WTC11 (cell line): ENCODE measurements around the gene CCDC12. TPM values are rescaled to one million over a fixed set of nuclear protein-coding genes. Genes with fewer than 3 reads are reported as not detected.

Source experiments
- ATAC-seq: fragments of 200-7000 bp; cut with Tn5 transposase; 2 replicates; pipeline ENCODE4 v1.10.0; 2021; ENCODE audit warnings: mild to moderate bottlenecking, moderate library complexity
- CTCF ChIA-PET: fragments of 300-600 bp; sonication (Branson Sonifier 250); formaldehyde crosslinking; loops from one replicate; lab custom pipeline; 2021; ENCODE audit warnings: antibody characterized with exemption; lab: Charles Lee
- POLR2A ChIA-PET: fragments of 350-600 bp; sonication (Branson Sonifier 250); formaldehyde crosslinking; loops from one replicate; lab custom pipeline; 2021; ENCODE audit warnings: antibody characterized with exemption; lab: Charles Lee
- DNase-seq: peaks from one replicate; pipeline ENCODE4 v3.0.0; 2021; ENCODE audit warnings: low spot score
- H3K27ac Mint-ChIP-seq: 2 replicates; pipeline ENCODE4 v1.8.0; 2021; ENCODE audit warnings: mixed read lengths
- H3K27me3 Mint-ChIP-seq: 2 replicates; pipeline ENCODE4 v1.8.0; 2021; ENCODE audit warnings: low read depth, mild to moderate bottlenecking, moderate library complexity, mixed read lengths
- H3K36me3 Mint-ChIP-seq: 2 replicates; pipeline ENCODE4 v1.8.0; 2021; ENCODE audit warnings: mixed read lengths
- H3K4me1 Mint-ChIP-seq: 2 replicates; pipeline ENCODE4 v1.8.0; 2022; ENCODE audit warnings: mixed read lengths
- H3K4me3 Mint-ChIP-seq: 2 replicates; pipeline ENCODE4 v1.8.0; 2021; ENCODE audit warnings: mild to moderate bottlenecking, moderate library complexity, mixed read lengths
- H3K9me3 Mint-ChIP-seq: 2 replicates; pipeline ENCODE4 v1.8.0; 2021; ENCODE audit warnings: mixed read lengths
- CREB1 ChIP-seq: sonication (generic); formaldehyde crosslinking; IDR thresholded peaks from 2 replicates; pipeline ENCODE4 v1.8.0; 2023; ENCODE audit warnings: mild to moderate bottlenecking, missing genetic modification reagents
- EMX1 ChIP-seq: fragments of 250-450 bp; sonication (Bioruptor Pico); IDR thresholded peaks from 2 replicates; pipeline ENCODE4 v1.8.0; 2021; ENCODE audit warnings: mild to moderate bottlenecking
- ESRRA ChIP-seq: sonication (generic); formaldehyde crosslinking; IDR thresholded peaks from 2 replicates; pipeline ENCODE4 v1.8.1; 2022; ENCODE audit warnings: mild to moderate bottlenecking, missing genetic modification reagents, borderline replicate concordance
- GRHL2 ChIP-seq: fragments of 250-450 bp; sonication (Bioruptor Pico); IDR thresholded peaks from 2 replicates; pipeline ENCODE4 v1.8.0; 2022; ENCODE audit warnings: mild to moderate bottlenecking, moderate library complexity; ENCODE audit not compliant: insufficient replicate concordance, severe bottlenecking
- KAT7 ChIP-seq: sonication (generic); formaldehyde crosslinking; IDR thresholded peaks from 2 replicates; pipeline ENCODE4 v1.8.1; 2023; ENCODE audit warnings: missing genetic modification reagents, mild to moderate bottlenecking, borderline replicate concordance
- NFATC4 ChIP-seq: fragments of 250-450 bp; sonication (Bioruptor Pico); IDR thresholded peaks from 2 replicates; pipeline ENCODE4 v1.9.0; 2021; ENCODE audit warnings: mild to moderate bottlenecking
- ZNF121 ChIP-seq: sonication (generic); formaldehyde crosslinking; IDR thresholded peaks from 2 replicates; pipeline ENCODE4 v1.8.0; 2023; ENCODE audit warnings: missing genetic modification reagents
- ZNF232 ChIP-seq: sonication (generic); formaldehyde crosslinking; IDR thresholded peaks from 2 replicates; pipeline ENCODE4 v1.8.0; 2022; ENCODE audit warnings: mild to moderate bottlenecking, missing genetic modification reagents
- ZNF532 ChIP-seq: fragments of 250-450 bp; sonication (Bioruptor Pico); IDR thresholded peaks from 2 replicates; pipeline ENCODE4 v1.9.0; 2021; ENCODE audit warnings: mild to moderate bottlenecking, borderline replicate concordance
- total RNA-seq: library from RNA; stranded (reverse); gene quantifications from 3 replicates; pipeline ENCODE4 v1.2.3, GENCODE V29; 2021
- TF ChIP-seq, protein P1 (sequence below): sonication (generic); formaldehyde crosslinking; IDR thresholded peaks from 2 replicates; pipeline ENCODE4 v1.8.1; 2022; ENCODE audit warnings: mild to moderate bottlenecking, moderate library complexity, missing genetic modification reagents
- TF ChIP-seq, protein P2 (sequence below): sonication (generic); formaldehyde crosslinking; IDR thresholded peaks from 2 replicates; pipeline ENCODE4 v1.8.0; 2022; ENCODE audit warnings: mild to moderate bottlenecking, missing genetic modification reagents
- TF ChIP-seq, protein P3 (sequence below): fragments of 250-450 bp; sonication (Bioruptor Pico); IDR thresholded peaks from 2 replicates; pipeline ENCODE4 v1.9.0; 2021; ENCODE audit warnings: mild to moderate bottlenecking

The CCDC12 gene
- total RNA-seq, 1 experiment from 2014 or later = 59.1 TPM

GRCh38 chr3:46950177-46950576, 26.4 kb downstream of the CCDC12 start:
- peaks cover 73% of the 10 kb centered on the region for H3K4me1 Mint-ChIP-seq
- CTCF ChIA-PET = interaction anchor here (0.6 to 1.1 kb wide), 3 partner anchors 26 to 1674 kb away, joined by 3 to 8 read pairs (median 3); no protein-coding TSS in a partner anchor
- H3K36me3 Mint-ChIP-seq = peaks cover 3% of the 10 kb centered on the region; the same call in 1 of the 2 replicates
- DNase-seq = no peak
- TF ChIP-seq ZNF532 (no peak), GRHL2 (CRISPR knock-in tag) (no peak), ESRRA (CRISPR knock-in tag) (no peak), NFATC4 (CRISPR knock-in tag) (no peak), ZNF232 (CRISPR knock-in tag) (no peak), KAT7 (CRISPR knock-in tag) (no peak)
- TF ChIP-seq, protein P1, sequence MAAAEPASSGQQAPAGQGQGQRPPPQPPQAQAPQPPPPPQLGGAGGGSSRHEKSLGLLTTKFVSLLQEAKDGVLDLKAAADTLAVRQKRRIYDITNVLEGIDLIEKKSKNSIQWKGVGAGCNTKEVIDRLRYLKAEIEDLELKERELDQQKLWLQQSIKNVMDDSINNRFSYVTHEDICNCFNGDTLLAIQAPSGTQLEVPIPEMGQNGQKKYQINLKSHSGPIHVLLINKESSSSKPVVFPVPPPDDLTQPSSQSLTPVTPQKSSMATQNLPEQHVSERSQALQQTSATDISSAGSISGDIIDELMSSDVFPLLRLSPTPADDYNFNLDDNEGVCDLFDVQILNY = no peak
- no peak overlapping the region for H3K27ac Mint-ChIP-seq
- no peak for ATAC-seq
- no peaks in the 10 kb centered on the region for H3K9me3 Mint-ChIP-seq
- POLR2A ChIA-PET = interaction anchor here (0.6 kb wide), 1 partner anchor 126 kb away, joined by 3 read pairs; no protein-coding TSS in a partner anchor
- H3K4me3 Mint-ChIP-seq = no peak overlapping the region
- H3K27me3 Mint-ChIP-seq = no peaks in the 10 kb centered on the region

DNA sequence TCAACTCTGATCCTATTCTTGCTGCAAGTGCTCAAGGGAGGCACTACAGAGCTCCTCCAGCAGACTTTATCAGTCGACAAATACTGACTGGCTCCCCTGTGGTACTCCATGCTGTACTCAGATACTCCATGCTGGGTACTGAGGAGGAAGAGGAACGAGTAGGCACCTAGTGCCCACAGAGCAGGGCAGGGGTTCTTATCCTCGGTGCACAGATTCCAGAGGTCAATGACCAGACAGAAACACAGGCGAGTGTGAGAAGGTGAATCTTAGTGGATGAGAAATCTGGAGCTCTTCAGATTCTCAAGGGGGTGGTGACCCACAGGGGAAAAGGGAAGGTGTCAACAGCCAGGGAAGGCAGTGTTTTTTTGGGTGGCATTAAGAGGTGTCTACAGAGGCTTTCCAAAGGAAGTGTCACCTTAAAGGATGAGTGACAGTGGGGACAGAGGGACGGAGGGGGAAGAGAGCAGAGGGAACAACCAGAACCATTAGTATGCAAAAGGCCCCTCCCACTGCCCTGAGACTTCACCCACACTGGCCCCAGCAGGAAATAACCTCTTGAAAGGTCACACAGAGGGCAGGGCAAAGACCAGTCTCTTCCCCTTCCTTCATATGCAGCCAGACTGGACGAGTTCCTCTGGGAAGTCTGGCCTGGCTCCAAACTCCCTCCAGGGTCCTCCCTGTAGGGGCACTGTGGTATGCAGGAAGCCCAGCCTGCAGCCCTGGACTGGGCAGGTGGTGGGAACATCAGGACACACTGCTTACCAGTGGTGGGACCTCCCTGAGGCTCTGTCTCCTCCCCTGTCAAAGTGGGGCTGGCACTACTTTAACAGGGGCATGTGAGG, 27.5 kb downstream of the CCDC12 start:
- peak; percentile 24 for DNase-seq
- Mint-ChIP-seq H3K4me1 (peaks cover 75% of the 10 kb centered on the region), H3K27ac (no peak overlapping the region), H3K36me3 (peaks cover 3% of the 10 kb centered on the region; the same call in 1 of the 2 replicates), H3K27me3 (no peaks in the 10 kb centered on the region), H3K4me3 (no peak overlapping the region), H3K9me3 (no peaks in the 10 kb centered on the region)
- POLR2A ChIA-PET = no interaction called here
- CTCF ChIA-PET = interaction anchor here (0.7 to 1.2 kb wide), 2 partner anchors 30 to 129 kb away, joined by 3 read pairs; partner anchors contain the start of gene NBEAL2
- ATAC-seq = peak; percentile 65
- TF ChIP-seq CREB1 (CRISPR knock-in tag) = no peak
- TF ChIP-seq, protein P1 = no peak
- TF ChIP-seq KAT7 (CRISPR knock-in tag) = no peak
- no peak for TF ChIP-seq ZNF232 (CRISPR knock-in tag)
- no peak for TF ChIP-seq ZNF121 (CRISPR knock-in tag)
- TF ChIP-seq EMX1 = no peak
- TF ChIP-seq, protein P2, sequence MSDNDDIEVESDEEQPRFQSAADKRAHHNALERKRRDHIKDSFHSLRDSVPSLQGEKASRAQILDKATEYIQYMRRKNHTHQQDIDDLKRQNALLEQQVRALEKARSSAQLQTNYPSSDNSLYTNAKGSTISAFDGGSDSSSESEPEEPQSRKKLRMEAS (CRISPR knock-in tag) = no peak
- TF ChIP-seq, protein P3, sequence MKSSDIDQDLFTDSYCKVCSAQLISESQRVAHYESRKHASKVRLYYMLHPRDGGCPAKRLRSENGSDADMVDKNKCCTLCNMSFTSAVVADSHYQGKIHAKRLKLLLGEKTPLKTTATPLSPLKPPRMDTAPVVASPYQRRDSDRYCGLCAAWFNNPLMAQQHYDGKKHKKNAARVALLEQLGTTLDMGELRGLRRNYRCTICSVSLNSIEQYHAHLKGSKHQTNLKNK (CRISPR knock-in tag) = no peak
